NK-92 (cell line): ENCODE results near the gene LSM4.

Experiments
- DNase-seq: peaks from one replicate; lab custom pipeline; 2025; ENCODE audit not compliant: unreplicated experiment; lab: John Stamatoyannopoulos, UW

LSM4 gene

DNA sequence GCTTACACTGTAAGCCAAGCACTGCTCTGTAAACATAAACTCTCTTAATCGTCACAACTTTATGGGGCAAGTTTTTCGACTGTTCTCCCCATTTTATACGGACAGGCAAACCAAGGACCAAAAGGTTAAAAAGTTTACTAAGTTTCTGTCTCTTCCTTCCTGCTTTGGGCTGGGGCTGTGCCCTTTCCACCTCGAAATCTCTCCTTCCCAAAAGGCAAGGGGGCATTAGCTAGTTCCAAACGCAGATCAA lies 43.7 kb downstream of the LSM4 start:
- DNase-seq, result no peak

GRCh38 chr19:18278521-18279265 lies 44.2 kb downstream of the LSM4 start:
- no peak for DNase-seq

- DNase-seq, result no peak
Observed at GRCh38 chr19:18274781-18275356, 48.0 kb downstream of the LSM4 start.

- DNase-seq, result no peak
Observed at GRCh38 chr19:18274219-18274780, 48.6 kb downstream of the LSM4 start, which contains the start of gene IQCN. TSS of gene IQCN (minus strand) at chr19:18274452. CDS start at chr19:18269478, 4,974 bp downstream.

GRCh38 chr19:18273561-18274218 lies 49.2 kb downstream of the LSM4 start:
- no peak for DNase-seq

DNA sequence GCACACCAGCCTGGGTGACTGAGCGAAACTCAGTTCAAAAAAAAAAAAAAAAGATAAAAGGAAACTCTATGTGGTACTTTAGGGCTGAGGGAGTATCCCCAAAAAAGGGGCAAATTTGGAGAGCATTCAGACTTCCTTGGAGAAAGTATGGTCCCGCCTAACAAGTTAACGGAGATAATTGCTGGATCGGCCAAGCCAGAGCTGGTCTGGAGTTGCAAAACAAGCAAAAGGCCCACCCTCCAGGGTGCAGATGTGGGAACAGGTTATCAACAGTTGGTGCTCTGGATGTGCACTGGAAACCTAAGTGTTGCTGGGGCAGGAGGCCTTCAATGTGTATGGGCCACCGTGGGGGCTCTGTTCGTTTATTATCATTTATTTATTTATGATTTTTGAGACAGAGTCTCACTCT lies 51.4 kb downstream of the LSM4 start:
- DNase-seq, result no peak

DNA sequence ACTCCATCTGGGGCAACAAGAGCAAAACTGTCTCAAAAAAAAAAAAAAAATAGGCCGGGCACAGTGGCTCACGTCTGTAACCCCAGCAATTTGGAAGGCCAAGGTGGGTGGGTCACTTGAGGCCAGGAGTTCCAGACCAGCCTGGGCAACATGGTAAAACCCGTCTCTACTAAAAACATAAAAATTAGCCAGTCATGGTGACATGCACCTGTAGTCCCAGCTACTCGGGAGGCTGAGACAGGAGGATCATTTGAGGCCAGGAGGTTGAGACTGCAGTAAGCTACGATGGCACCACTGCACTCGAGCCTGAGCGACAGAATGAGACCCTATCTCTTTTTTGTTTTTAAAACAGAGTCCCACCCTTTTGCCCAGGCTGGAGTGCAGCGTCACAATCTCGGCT lies 52.5 kb downstream of the LSM4 start:
- no peak for DNase-seq

- DNase-seq, result no peak
Observed at GRCh38 chr19:18269070-18269723, 53.7 kb downstream of the LSM4 start.

DNA sequence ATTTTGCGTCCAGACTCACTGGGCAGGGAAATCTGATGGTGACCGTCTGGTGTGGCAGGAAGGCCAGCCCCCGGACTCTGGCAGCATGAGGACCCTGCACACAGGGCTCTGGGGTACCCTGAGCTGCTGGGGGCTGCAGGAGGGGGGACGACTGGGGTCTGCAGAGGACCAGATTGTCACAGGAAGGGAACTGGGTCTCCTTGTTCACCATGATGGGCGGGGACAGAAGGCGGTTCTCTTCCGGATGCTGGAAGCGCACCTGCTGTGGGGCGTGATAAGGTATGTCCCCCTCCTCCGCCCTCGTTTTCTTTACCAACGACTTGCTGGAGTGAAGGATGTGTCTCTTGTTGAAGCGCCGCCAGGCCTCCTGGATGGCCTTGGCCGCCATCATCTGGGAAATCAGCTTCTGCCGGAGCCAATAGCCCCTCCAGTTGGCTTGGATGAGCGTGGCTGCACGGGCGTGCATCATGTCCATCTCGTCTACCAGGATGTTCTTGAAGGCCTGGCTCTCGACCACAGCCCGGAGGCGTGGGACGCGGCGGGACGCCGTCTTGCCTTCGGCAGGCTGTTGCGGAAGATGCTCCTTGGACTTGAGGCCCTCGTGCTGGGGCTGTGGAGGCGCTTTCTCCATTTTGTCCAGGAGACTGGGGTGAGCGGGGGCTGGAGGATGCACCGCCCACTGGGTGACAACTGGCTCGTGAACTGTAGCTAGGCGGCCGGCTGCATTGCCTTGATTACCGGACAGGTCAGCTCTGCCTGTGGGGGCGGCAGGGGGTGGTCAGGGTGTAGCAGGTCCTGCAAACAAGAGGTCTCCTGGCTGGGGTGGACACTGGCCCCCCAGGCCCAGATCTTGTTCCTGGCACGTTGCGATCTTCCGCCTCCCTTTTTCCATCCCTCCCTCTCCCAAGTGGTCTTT lies 55.8 kb downstream of the LSM4 start:
- DNase-seq, result no peak

GRCh38 chr19:18265582-18265981 lies 57.3 kb downstream of the LSM4 start:
- DNase-seq, result no peak

DNA sequence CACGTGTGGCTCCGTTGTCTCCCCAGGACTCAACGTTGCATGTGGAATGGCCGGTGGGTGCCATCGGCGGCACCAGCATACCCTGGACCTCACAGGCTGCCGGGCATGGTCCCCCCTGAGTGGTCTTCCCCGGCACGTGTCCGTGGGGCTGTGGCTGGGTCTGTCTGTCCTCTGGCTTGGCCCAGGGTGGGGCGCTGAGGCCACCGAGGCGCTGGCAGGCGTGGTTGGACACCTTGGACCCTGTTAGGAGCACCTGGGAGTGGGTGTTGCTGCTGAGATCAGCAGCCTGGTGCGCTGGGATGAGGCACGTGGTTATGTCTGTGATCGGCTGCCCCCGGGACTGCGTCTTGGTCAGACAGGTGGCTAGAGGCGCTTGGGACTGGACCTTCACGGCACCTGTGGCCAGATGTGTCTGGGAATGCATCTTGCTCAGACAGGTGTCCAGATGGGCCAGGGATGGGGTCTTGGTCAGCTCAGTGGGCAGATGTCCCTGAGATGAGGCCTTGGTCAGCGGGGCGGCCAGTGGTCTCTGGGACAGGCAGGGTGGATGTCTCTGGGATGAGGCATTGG lies 57.8 kb downstream of the LSM4 start:
- no peak for DNase-seq

GRCh38 chr19:18264137-18264854 lies 58.6 kb downstream of the LSM4 start:
- no peak for DNase-seq

- DNase-seq, result no peak
Observed at GRCh38 chr19:18263324-18264136, 59.3 kb downstream of the LSM4 start.

- DNase-seq, result no peak
Observed at GRCh38 chr19:18262917-18263316, 60.0 kb downstream of the LSM4 start.

- DNase-seq, result no peak
Observed at GRCh38 chr19:18262144-18262543, 60.7 kb downstream of the LSM4 start.

GRCh38 chr19:18261474-18261873 lies 61.4 kb downstream of the LSM4 start:
- DNase-seq, result no peak

DNA sequence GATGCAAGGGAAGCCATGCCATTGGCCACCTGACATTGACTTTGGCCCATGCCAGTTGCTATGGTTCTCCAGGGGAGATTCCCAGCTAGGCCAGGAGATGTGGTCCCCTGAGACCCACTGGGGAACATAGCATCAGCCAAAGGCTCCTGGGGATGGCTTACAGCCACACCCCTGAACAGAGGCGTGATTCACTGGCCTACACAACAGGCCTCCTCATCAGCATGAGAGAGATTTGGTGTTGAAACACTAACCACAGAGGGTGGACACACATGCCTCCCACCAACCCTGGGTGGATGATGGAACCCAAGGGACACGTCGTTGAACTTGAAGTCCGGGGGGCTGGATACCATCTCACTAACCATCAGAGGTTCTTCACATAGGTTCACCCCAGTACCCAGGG lies 63.0 kb downstream of the LSM4 start:
- no peak for DNase-seq

- DNase-seq, result no peak
Observed at GRCh38 chr19:18257503-18258470, 65.1 kb downstream of the LSM4 start.
